Fibroblast of lung (primary cell): Measurements from ENCODE around the gene TMEM74B. TPM values are rescaled to one million over a fixed set of nuclear protein-coding genes. Genes with fewer than 3 reads are reported as not detected.

Experiments used
- DNase-seq, 2 donors: peaks; one replicate each; pipeline versions ENCODE4 v3.0.0 to v3.0.0-alpha.2; 2010; ENCODE audit warnings: low read depth in 2 of 2
- H2AFZ ChIP-seq: 2 replicates; pipeline ENCODE4 v1.5.1; 2012; ENCODE audit warnings: low read length, control low read depth, inconsistent platforms
- H3K27ac ChIP-seq: 2 replicates; pipeline ENCODE4 v1.5.1; 2011; ENCODE audit warnings: low read length, control low read depth; ENCODE audit not compliant: insufficient read depth
- H3K27me3 ChIP-seq: 2 replicates; pipeline ENCODE4 v1.5.1; 2011; ENCODE audit warnings: mild to moderate bottlenecking, low read length; ENCODE audit not compliant: control insufficient read depth, insufficient read depth
- H3K36me3 ChIP-seq: 2 replicates; pipeline ENCODE4 v1.5.1; 2011; ENCODE audit warnings: low read length; ENCODE audit not compliant: control insufficient read depth, insufficient read depth
- H3K4me1 ChIP-seq: 2 replicates; pipeline ENCODE4 v1.5.1; 2011; ENCODE audit warnings: low read length; ENCODE audit not compliant: control insufficient read depth, insufficient read depth; ENCODE audit errors: extremely low read depth
- H3K4me2 ChIP-seq: 2 replicates; pipeline ENCODE4 v1.5.1; 2011; ENCODE audit warnings: low read length, control low read depth; ENCODE audit not compliant: insufficient read depth; ENCODE audit errors: extremely low read depth
- H3K4me3 ChIP-seq, 4 experiments: fragments of 200-600 bp in 1 of 4; sonication (generic) in 1 of 4; replicated peaks in 1 of 4; 2 replicates each; pipeline ENCODE4 v1.5.1; 2011 to 2016; ENCODE audit warnings: low read length in 4 of 4, low read depth in 3 of 4, mild to moderate bottlenecking in 3 of 4, control low read depth in 2 of 4, inconsistent platforms in 1 of 4, mixed read lengths in 1 of 4; ENCODE audit not compliant: insufficient read depth in 1 of 4; ENCODE audit errors: control extremely low read depth in 1 of 4
- H3K79me2 ChIP-seq: 2 replicates; pipeline ENCODE4 v1.5.1; 2012; ENCODE audit warnings: mild to moderate bottlenecking, low read length, inconsistent platforms; ENCODE audit not compliant: control insufficient read depth, insufficient read depth
- H3K9ac ChIP-seq: 2 replicates; pipeline ENCODE4 v1.5.1; 2011; ENCODE audit warnings: mild to moderate bottlenecking, low read length, control low read depth; ENCODE audit not compliant: insufficient read depth
- H3K9me3 ChIP-seq: 2 replicates; pipeline ENCODE4 v1.5.1; 2012; ENCODE audit warnings: low read depth, low read length; ENCODE audit not compliant: control insufficient read depth, insufficient read depth
- H4K20me1 ChIP-seq: 2 replicates; pipeline ENCODE4 v1.5.1; 2011; ENCODE audit warnings: low read length; ENCODE audit not compliant: control insufficient read depth, insufficient read depth; ENCODE audit errors: extremely low read depth
- CTCF ChIP-seq, 2 donors: IDR thresholded peaks in 1 of 2; conservative IDR thresholded peaks in 1 of 2; 1 replicate in 1 of 2; 2 replicates in 1 of 2; pipeline ENCODE4 v1.5.1; 2011 to 2012; ENCODE audit warnings: low read length in 2 of 2, control low read depth in 1 of 2, inconsistent platforms in 1 of 2, low read depth in 1 of 2, mild to moderate bottlenecking in 1 of 2
- EZH2 ChIP-seq: IDR thresholded peaks from 2 replicates; pipeline ENCODE4 v1.5.1; 2012; ENCODE audit warnings: low read length, control low read depth, mild to moderate bottlenecking; ENCODE audit errors: missing control alignments
- polyA plus RNA-seq, 2 donors: library from polyadenylated mRNA; depleted of rRNA in 1 of 2; stranded (reverse) in 1 of 2; unstranded in 1 of 2; fragments of >200 nt; gene quantifications; 2 replicates each; pipeline ENCODE4 v1.2.1, GENCODE V29; 2011 to 2012; ENCODE audit warnings: missing spikeins in 1 of 2
- total RNA-seq: library from RNA; depleted of rRNA; stranded (reverse); fragments of >200 nt; gene quantifications from 2 replicates; pipeline ENCODE4 v1.2.1, GENCODE V29; 2014

TMEM74B gene
- total and polyA plus RNA-seq, 2 donors (not counting 1 experiment from before 2014, with no cell fraction given): not detected

- no peak overlapping the region for H2AFZ ChIP-seq
- H3K4me2 ChIP-seq: no peak overlapping the region
- no peak for DNase-seq
- H3K4me1 ChIP-seq: no peaks in the 10 kb centered on the region
- no peaks in the 10 kb centered on the region for H3K36me3 ChIP-seq
- no peak overlapping the region for H3K4me3 ChIP-seq
- peaks cover 22% of the 10 kb centered on the region for H3K27me3 ChIP-seq
- no peaks in the 10 kb centered on the region for H3K9me3 ChIP-seq
- H3K79me2 ChIP-seq: no peaks in the 10 kb centered on the region
- no peak overlapping the region for H3K9ac ChIP-seq
- no peak for TF ChIP-seq EZH2
- no peak for TF ChIP-seq CTCF (conservative IDR thresholded peaks at IDR 0.05 in 1 of 2, IDR thresholded peaks at IDR 0.05 in 1 of 2; ENCODE audit: low read depth in 1 of 2, low read length in 2 of 2)
- no peaks in the 10 kb centered on the region for H4K20me1 ChIP-seq
- H3K27ac ChIP-seq: no peak overlapping the region
These were observed 5.0 kb upstream of the TMEM74B start for GRCh38 chr20:1189827-1190226.

GRCh38 chr20:1188347-1188746 lies 3.6 kb upstream of the TMEM74B start:
- Histone ChIP-seq H3K27me3 (peaks cover 35% of the 10 kb centered on the region), H3K9me3 (no peaks in the 10 kb centered on the region), H3K4me1 (no peaks in the 10 kb centered on the region), H3K27ac (no peak overlapping the region), H3K79me2 (no peaks in the 10 kb centered on the region), H3K36me3 (no peaks in the 10 kb centered on the region), H3K4me3 (no peak overlapping the region), H2AFZ (no peak overlapping the region), H3K9ac (no peak overlapping the region), H4K20me1 (no peaks in the 10 kb centered on the region), H3K4me2 (no peak overlapping the region)
- DNase-seq: no peak
- TF ChIP-seq CTCF (conservative IDR thresholded peaks at IDR 0.05 in 1 of 2, IDR thresholded peaks at IDR 0.05 in 1 of 2; ENCODE audit: low read depth in 1 of 2, low read length in 2 of 2): no peak
- TF ChIP-seq EZH2: no peak

GRCh38 chr20:1187605-1188171 lies 2.9 kb upstream of the TMEM74B start:
- no peaks in the 10 kb centered on the region for H3K36me3 ChIP-seq
- DNase-seq: no peak

More at GRCh38 chr20:1187605-1188171, 2.9 kb upstream of the TMEM74B start:
- Histone ChIP-seq H3K27me3 (peaks cover 41% of the 10 kb centered on the region), H3K79me2 (no peaks in the 10 kb centered on the region), H2AFZ (no peak overlapping the region), H3K9ac (no peak overlapping the region), H3K4me1 (no peaks in the 10 kb centered on the region), H3K4me2 (no peak overlapping the region), H4K20me1 (no peaks in the 10 kb centered on the region), H3K9me3 (no peaks in the 10 kb centered on the region), H3K27ac (no peak overlapping the region), H3K4me3 (no peak overlapping the region)
- TF ChIP-seq CTCF (conservative IDR thresholded peaks at IDR 0.05 in 1 of 2, IDR thresholded peaks at IDR 0.05 in 1 of 2; ENCODE audit: low read depth in 1 of 2, low read length in 2 of 2) (no peak), EZH2 (no peak)
